Astrocyte (in vitro differentiated cells and primary cell): ENCODE data around the gene AGO4. TPM values are rescaled to one million over a fixed set of nuclear protein-coding genes. Genes with fewer than 3 reads are reported as not detected.

Experiments used
- DNase-seq: peaks from one replicate; pipeline ENCODE4 v3.0.0-alpha.2; 2010; ENCODE audit warnings: low read depth
- FAIRE-seq: peaks from 2 replicates; lab custom pipeline; 2011; peaks lifted over from hg19 to GRCh38; lab: Jason Lieb, UNC
- H2AFZ ChIP-seq: 2 replicates; pipeline ENCODE4 v1.6.0; 2012; ENCODE audit warnings: low read depth, low read length, inconsistent platforms
- H3K27ac ChIP-seq: 2 replicates; pipeline ENCODE4 v1.5.1; 2011; ENCODE audit warnings: low read depth, low read length, inconsistent platforms
- H3K27me3 ChIP-seq: 2 replicates; pipeline ENCODE4 v1.6.0; 2011; ENCODE audit warnings: low read length, inconsistent platforms; ENCODE audit not compliant: insufficient read depth
- H3K36me3 ChIP-seq: 2 replicates; pipeline ENCODE4 v1.5.1; 2011; ENCODE audit warnings: low read length, inconsistent platforms; ENCODE audit not compliant: insufficient read depth
- H3K4me1 ChIP-seq: 2 replicates; pipeline ENCODE4 v1.5.1; 2011; ENCODE audit warnings: low read length, inconsistent platforms; ENCODE audit not compliant: insufficient read depth
- H3K4me2 ChIP-seq: 2 replicates; pipeline ENCODE4 v1.6.0; 2012; ENCODE audit warnings: low read length, inconsistent platforms
- H3K4me3 ChIP-seq: 2 replicates; pipeline ENCODE4 v1.5.1; 2011; ENCODE audit warnings: low read depth, mild to moderate bottlenecking, low read length, inconsistent platforms; ENCODE audit not compliant: insufficient read depth
- H3K79me2 ChIP-seq: 2 replicates; pipeline ENCODE4 v1.6.0; 2012; ENCODE audit warnings: mild to moderate bottlenecking, low read length, inconsistent platforms; ENCODE audit not compliant: insufficient read depth
- H3K9ac ChIP-seq: 2 replicates; pipeline ENCODE4 v1.6.0; 2012; ENCODE audit warnings: mild to moderate bottlenecking, low read length, inconsistent platforms
- H3K9me3 ChIP-seq: 2 replicates; pipeline ENCODE4 v1.5.1; 2012; ENCODE audit warnings: low read depth, mild to moderate bottlenecking, low read length, inconsistent platforms; ENCODE audit not compliant: insufficient read depth
- H4K20me1 ChIP-seq: 2 replicates; pipeline ENCODE4 v1.6.0; 2012; ENCODE audit warnings: low read length, inconsistent platforms; ENCODE audit not compliant: insufficient read depth
- H3K27ac Mint-ChIP-seq: one replicate; pipeline ENCODE4 v1.8.0; 2021; ENCODE audit warnings: mild to moderate bottlenecking, mixed read lengths; ENCODE audit not compliant: unreplicated experiment
- H3K27me3 Mint-ChIP-seq: one replicate; pipeline ENCODE4 v1.8.0; 2021; ENCODE audit warnings: low read depth, mixed read lengths; ENCODE audit not compliant: unreplicated experiment
- H3K36me3 Mint-ChIP-seq: one replicate; pipeline ENCODE4 v1.8.0; 2021; ENCODE audit warnings: low read depth, mixed read lengths; ENCODE audit not compliant: unreplicated experiment
- H3K4me1 Mint-ChIP-seq: one replicate; pipeline ENCODE4 v1.8.0; 2021; ENCODE audit warnings: low read depth, mixed read lengths; ENCODE audit not compliant: unreplicated experiment
- H3K4me3 Mint-ChIP-seq: one replicate; pipeline ENCODE4 v1.8.0; 2021; ENCODE audit warnings: mild to moderate bottlenecking, moderate library complexity, mixed read lengths; ENCODE audit not compliant: unreplicated experiment
- H3K9me3 Mint-ChIP-seq: one replicate; pipeline ENCODE4 v1.8.0; 2021; ENCODE audit warnings: mild to moderate bottlenecking, mixed read lengths; ENCODE audit not compliant: unreplicated experiment
- EZH2 ChIP-seq: IDR thresholded peaks from 2 replicates; pipeline ENCODE4 v1.6.1; 2012; ENCODE audit warnings: mild to moderate bottlenecking, low read length, inconsistent platforms; ENCODE audit not compliant: insufficient read depth
- total RNA-seq: library from RNA; stranded (reverse); gene quantifications from 2 replicates; pipeline ENCODE4 v1.2.1, GENCODE V29; 2021
- TF ChIP-seq, protein P1 (sequence below): IDR thresholded peaks from 2 replicates; pipeline ENCODE4 v1.5.1; 2011; ENCODE audit warnings: low read depth, mild to moderate bottlenecking, inconsistent platforms, low read length, moderate library complexity; ENCODE audit not compliant: insufficient read depth

AGO4 gene
- total RNA-seq, 1 donor from 2014 or later, result 9.8 TPM

DNA sequence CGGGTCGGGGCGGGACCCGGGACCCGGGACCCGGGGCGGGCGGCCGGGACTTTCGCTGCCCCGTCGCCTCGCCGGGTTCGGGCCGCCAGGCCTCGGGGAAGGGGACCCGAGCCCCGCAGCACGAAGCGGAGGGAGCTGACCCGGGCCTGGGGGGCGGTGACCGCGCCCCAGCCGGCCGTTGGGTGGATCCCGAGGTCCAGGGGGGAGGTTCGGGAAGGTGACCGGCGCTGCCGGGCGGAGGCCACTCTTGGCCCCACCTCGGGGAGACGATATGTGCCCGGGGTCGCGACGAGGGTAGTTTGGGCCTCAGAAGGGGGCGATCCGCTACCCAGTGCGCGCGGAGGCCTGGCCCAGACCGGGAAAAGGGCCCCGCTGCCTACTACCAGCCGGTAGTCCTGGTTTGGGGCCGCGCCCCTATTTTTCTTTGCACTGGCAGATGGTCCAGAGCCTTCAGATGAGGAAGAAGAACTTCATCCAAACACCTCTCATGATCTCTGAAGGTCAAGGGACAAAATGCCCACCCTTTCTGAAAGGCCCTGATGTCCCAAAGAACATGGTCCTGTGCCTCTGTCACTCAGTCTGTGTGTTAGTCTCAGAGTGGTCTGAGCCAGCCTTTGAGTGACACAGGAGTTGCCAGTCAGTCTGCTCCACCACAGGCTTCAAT, 766 bp downstream of the AGO4 start:
- peaks cover 21% of the 10 kb centered on the region for H3K79me2 ChIP-seq

DNA sequence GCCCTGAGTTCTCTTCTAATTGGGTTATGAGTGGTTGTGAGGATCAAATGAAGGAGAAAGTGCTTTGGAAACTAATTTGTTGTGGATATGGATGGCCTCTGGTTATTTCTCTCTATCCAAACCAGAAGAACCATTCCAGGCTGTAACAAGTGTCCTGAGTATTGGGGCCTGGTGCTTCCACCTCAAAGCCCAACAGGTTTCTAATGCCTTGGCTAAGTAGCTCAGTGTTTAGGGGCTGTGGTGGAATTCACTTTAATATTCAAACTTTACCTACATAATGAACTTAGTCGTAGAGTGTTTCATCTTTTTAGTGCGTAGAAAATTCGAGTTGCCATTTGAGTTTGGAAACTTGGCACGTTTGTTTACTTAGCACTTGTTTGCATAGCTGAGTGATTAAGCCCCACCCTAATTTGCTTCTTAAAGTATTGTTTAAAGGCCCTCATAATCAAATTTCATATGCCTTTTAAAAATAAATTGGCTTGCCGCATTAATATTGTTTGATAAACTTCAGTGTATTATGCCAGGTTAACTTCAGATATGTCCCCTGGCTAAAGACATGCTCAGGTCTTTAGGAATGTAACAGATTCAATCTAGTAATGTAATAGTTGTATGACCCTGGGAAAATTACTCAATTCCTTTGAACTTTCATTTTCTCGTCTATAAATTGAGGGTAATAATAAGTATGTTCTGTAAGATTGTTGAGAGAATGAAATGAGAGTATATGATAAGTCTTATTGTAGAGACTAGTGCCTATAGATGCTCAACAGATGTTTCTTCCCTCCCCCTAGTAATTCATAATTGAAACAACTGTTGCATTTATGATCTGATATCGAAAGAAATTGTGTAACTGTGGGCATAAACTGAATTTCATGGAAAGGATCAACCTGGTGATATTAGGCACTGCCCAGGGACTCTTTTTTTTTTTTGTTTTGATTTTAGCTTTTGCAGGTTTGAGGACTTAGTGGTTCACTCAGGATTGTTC, 1.6 kb downstream of the AGO4 start:
- H3K4me1 ChIP-seq, result peaks cover 7% of the 10 kb centered on the region
- H3K36me3 ChIP-seq, result no peaks in the 10 kb centered on the region
- FAIRE-seq, result no peak
- peaks cover 24% of the 10 kb centered on the region for H3K4me1 Mint-ChIP-seq
- no peaks in the 10 kb centered on the region for H3K27me3 ChIP-seq
- H4K20me1 ChIP-seq, result peaks cover 11% of the 10 kb centered on the region
- DNase-seq, result peak; percentile 4
- H3K9me3 Mint-ChIP-seq, result no peaks in the 10 kb centered on the region
- H3K9me3 ChIP-seq, result no peaks in the 10 kb centered on the region
- H3K27me3 Mint-ChIP-seq, result no peaks in the 10 kb centered on the region
- H3K9ac ChIP-seq, result peak overlapping the region; percentile 88
- peak overlapping the region; percentile 89 for H3K4me3 Mint-ChIP-seq
- H3K4me3 ChIP-seq, result peak overlapping the region; percentile 80
- peak overlapping the region; percentile 92 for H3K4me2 ChIP-seq
- peak overlapping the region; percentile 63 for H3K27ac Mint-ChIP-seq
- peaks cover 21% of the 10 kb centered on the region for H3K79me2 ChIP-seq
- peak overlapping the region; percentile 81 for H2AFZ ChIP-seq
- H3K36me3 Mint-ChIP-seq, result peaks cover 2% of the 10 kb centered on the region
- no peak for TF ChIP-seq EZH2
- TF ChIP-seq, protein P1, sequence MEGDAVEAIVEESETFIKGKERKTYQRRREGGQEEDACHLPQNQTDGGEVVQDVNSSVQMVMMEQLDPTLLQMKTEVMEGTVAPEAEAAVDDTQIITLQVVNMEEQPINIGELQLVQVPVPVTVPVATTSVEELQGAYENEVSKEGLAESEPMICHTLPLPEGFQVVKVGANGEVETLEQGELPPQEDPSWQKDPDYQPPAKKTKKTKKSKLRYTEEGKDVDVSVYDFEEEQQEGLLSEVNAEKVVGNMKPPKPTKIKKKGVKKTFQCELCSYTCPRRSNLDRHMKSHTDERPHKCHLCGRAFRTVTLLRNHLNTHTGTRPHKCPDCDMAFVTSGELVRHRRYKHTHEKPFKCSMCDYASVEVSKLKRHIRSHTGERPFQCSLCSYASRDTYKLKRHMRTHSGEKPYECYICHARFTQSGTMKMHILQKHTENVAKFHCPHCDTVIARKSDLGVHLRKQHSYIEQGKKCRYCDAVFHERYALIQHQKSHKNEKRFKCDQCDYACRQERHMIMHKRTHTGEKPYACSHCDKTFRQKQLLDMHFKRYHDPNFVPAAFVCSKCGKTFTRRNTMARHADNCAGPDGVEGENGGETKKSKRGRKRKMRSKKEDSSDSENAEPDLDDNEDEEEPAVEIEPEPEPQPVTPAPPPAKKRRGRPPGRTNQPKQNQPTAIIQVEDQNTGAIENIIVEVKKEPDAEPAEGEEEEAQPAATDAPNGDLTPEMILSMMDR, result no peak
- H3K27ac ChIP-seq, result no peak overlapping the region

More for the DNA sequence above, 766 bp downstream of the AGO4 start:
- Histone ChIP-seq H3K9me3 (no peaks in the 10 kb centered on the region), H3K36me3 (no peaks in the 10 kb centered on the region), H3K27me3 (no peaks in the 10 kb centered on the region), H3K4me1 (peaks cover 7% of the 10 kb centered on the region), H2AFZ (peak overlapping the region; percentile 81), H3K4me2 (peak overlapping the region; percentile 92), H3K4me3 (peak overlapping the region; percentile 80), H4K20me1 (peaks cover 11% of the 10 kb centered on the region), H3K27ac (peak overlapping the region; percentile 47), H3K9ac (peak overlapping the region; percentile 88)
- Mint-ChIP-seq H3K4me1 (peaks cover 25% of the 10 kb centered on the region), H3K9me3 (no peaks in the 10 kb centered on the region), H3K27me3 (no peaks in the 10 kb centered on the region), H3K36me3 (peaks cover under 1% of the 10 kb centered on the region), H3K27ac (peak overlapping the region; percentile 63), H3K4me3 (peak overlapping the region; percentile 89)
- TF ChIP-seq, protein P1, result no peak
- no peak for TF ChIP-seq EZH2
- no peak for FAIRE-seq
- no peak for DNase-seq
